Panc1 (cell line): Measurements from ENCODE around the gene ZBTB7B.

Experiments
- CTCF ChIP-seq: fragments of 450-650 bp; IDR thresholded peaks from 2 replicates; pipeline ENCODE4 v1.5.1; 2017; ENCODE audit warnings: mild to moderate bottlenecking
- SIN3A ChIP-seq: IDR thresholded peaks from 2 replicates; pipeline ENCODE4 v1.6.1; 2012; ENCODE audit warnings: low read depth, mild to moderate bottlenecking, low read length, moderate library complexity, borderline replicate concordance; ENCODE audit not compliant: insufficient read depth

- no peak for TF ChIP-seq CTCF
- peak; percentile 52; the same call in 1 of the 2 replicates for TF ChIP-seq SIN3A
Measured at GRCh38 chr1:154982897-154983648, 19.5 kb upstream of the ZBTB7B start, which contains the start of gene FLAD1.
